ENCODE measurements around the gene PPA1.

DNA sequence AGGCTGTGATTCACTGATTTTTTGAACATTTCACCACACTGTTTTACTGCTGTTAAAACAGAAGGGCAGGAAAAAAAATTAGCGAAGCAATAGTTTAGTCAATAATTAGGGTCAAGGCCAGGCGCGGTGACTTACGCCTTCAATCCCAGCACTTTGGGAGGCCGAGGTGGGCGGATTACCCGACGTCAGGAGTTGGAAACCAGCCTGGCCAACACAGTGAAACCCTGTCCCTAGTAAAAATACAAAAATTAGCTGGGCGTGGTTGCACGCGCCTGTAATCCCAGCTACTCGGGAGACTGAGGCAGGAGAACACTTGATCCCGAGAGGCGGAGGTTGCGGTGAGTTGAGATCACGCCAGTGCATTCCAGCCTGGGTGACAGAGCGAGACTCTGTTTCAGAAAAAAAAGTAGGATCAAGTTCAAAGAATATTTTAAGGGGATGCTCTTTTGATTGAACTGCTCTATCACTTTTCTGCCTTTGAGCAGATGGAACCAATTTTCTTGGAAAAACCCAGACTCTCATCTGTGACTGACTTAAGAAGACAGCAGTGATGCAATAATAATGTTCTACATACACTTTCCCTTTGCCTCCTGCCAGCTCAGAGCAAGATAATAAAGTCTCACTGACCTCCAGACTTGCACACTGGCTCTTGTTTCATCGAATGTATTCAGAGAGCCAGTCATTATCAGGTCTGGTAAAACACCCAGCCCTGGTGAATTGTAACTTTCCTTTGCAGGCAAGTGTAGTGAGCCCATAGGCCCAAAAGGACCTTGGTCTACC, 1.6 kb upstream of the PPA1 start:
- TF ChIP-seq, protein P1, sequence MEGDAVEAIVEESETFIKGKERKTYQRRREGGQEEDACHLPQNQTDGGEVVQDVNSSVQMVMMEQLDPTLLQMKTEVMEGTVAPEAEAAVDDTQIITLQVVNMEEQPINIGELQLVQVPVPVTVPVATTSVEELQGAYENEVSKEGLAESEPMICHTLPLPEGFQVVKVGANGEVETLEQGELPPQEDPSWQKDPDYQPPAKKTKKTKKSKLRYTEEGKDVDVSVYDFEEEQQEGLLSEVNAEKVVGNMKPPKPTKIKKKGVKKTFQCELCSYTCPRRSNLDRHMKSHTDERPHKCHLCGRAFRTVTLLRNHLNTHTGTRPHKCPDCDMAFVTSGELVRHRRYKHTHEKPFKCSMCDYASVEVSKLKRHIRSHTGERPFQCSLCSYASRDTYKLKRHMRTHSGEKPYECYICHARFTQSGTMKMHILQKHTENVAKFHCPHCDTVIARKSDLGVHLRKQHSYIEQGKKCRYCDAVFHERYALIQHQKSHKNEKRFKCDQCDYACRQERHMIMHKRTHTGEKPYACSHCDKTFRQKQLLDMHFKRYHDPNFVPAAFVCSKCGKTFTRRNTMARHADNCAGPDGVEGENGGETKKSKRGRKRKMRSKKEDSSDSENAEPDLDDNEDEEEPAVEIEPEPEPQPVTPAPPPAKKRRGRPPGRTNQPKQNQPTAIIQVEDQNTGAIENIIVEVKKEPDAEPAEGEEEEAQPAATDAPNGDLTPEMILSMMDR (IDR thresholded peaks at IDR 0.05): no peak
- no peak for TF ChIP-seq POLR2AphosphoS5 (IDR thresholded peaks at IDR 0.05)

Data from stomach (tissue), 4 donors.